Panc1 (cell line): Measurements from ENCODE around the gene CD38. TPM values are rescaled to one million over a fixed set of nuclear protein-coding genes. Genes with fewer than 3 reads are reported as not detected.

Experiments
- ATAC-seq: fragments of 200-7000 bp; cut with Tn5 transposase; 2 replicates; pipeline ENCODE4 v1.9.1; 2020; ENCODE audit warnings: mild to moderate bottlenecking, moderate library complexity
- BruUV-seq: library from RNA; stranded (reverse); fragments of 400-500 nt; replicated peaks from 2 replicates; lab custom pipeline; 2021; lab: Mats Ljungman, UMichigan
- CTCF ChIA-PET: fragments of 300-600 bp; sonication (Branson Sonifier 250); formaldehyde crosslinking; loops from one replicate; lab custom pipeline; 2022; ENCODE audit warnings: antibody characterized with exemption; lab: Charles Lee
- POLR2A ChIA-PET: fragments of 300-600 bp; sonication (Branson Sonifier 250); formaldehyde crosslinking; loops from one replicate; lab custom pipeline; 2022; ENCODE audit warnings: antibody characterized with exemption; lab: Charles Lee
- DNase-seq: peaks from one replicate; pipeline ENCODE4 v3.0.0-alpha.2; 2010; ENCODE audit warnings: low read depth, low spot score
- H3K27ac ChIP-seq: 2 replicates; pipeline ENCODE4 v1.5.1; 2011; ENCODE audit warnings: mild to moderate bottlenecking, low read length, inconsistent platforms
- H3K27me3 ChIP-seq: fragments of 200-500 bp; sonication (Bioruptor generic); 2 replicates; pipeline ENCODE4 v1.6.0; 2014; ENCODE audit warnings: low read length, inconsistent platforms; ENCODE audit not compliant: control insufficient read depth, insufficient read depth
- H3K36me3 ChIP-seq: fragments of 200-500 bp; sonication (Bioruptor generic); 2 replicates; pipeline ENCODE4 v1.5.1; 2014; ENCODE audit warnings: inconsistent platforms, mild to moderate bottlenecking, low read length, moderate library complexity; ENCODE audit not compliant: control insufficient read depth, insufficient read depth
- H3K4me1 ChIP-seq: 2 replicates; pipeline ENCODE4 v1.5.1; 2011; ENCODE audit warnings: inconsistent platforms, mild to moderate bottlenecking, low read length, moderate library complexity; ENCODE audit not compliant: control insufficient read depth, insufficient read depth
- H3K4me3 ChIP-seq, 2 experiments: 2 replicates each; pipeline ENCODE4 v1.5.1; 2011 to 2012; ENCODE audit warnings: low read depth in 2 of 2, low read length in 2 of 2, mild to moderate bottlenecking in 2 of 2, inconsistent platforms in 1 of 2, moderate library complexity in 1 of 2
- H3K9me3 ChIP-seq: fragments of 200-500 bp; sonication (Bioruptor generic); 2 replicates; pipeline ENCODE4 v1.5.1; 2014; ENCODE audit warnings: low read depth, mild to moderate bottlenecking, inconsistent platforms, low read length, moderate library complexity; ENCODE audit not compliant: control insufficient read depth, insufficient read depth
- POLR2AphosphoS5 ChIP-seq: IDR thresholded peaks from 2 replicates; pipeline ENCODE4 v1.6.1; 2012; ENCODE audit warnings: mild to moderate bottlenecking, low read depth, low read length, moderate library complexity
- SIN3A ChIP-seq: IDR thresholded peaks from 2 replicates; pipeline ENCODE4 v1.6.1; 2012; ENCODE audit warnings: low read depth, mild to moderate bottlenecking, low read length, moderate library complexity, borderline replicate concordance; ENCODE audit not compliant: insufficient read depth
- TCF7L2 ChIP-seq: IDR thresholded peaks from 2 replicates; pipeline ENCODE4 v1.6.1; 2011; ENCODE audit warnings: mild to moderate bottlenecking, low read depth, low read length, inconsistent platforms
- in situ Hi-C: cut with HindIII; loops from 2 replicates; pipeline ENCODE4 v1.10.0; 2016; ENCODE audit warnings: low sequenced_read_pairs, low pct_unique_long_range_greater_than_20kb
- intact Hi-C: fragments of 100-400 bp; cut with micrococcal nuclease; formaldehyde crosslinking; loops from one replicate; pipeline ENCODE4 v1.10.0; 2022; ENCODE audit not compliant: unreplicated experiment
- total RNA-seq: library from RNA; stranded (reverse); gene quantifications from one replicate; pipeline ENCODE4 v1.2.1, GENCODE V29; 2021; ENCODE audit not compliant: unreplicated experiment
- TF ChIP-seq, protein P1 (sequence below): fragments of 450-650 bp; IDR thresholded peaks from 2 replicates; pipeline ENCODE4 v1.5.1; 2017; ENCODE audit warnings: mild to moderate bottlenecking
- TF ChIP-seq, protein P2 (sequence below), 2 experiments: IDR thresholded peaks; 2 replicates each; pipeline ENCODE4 v1.6.1; 2011 to 2012; ENCODE audit warnings: low read depth in 2 of 2, control low read depth in 1 of 2, low read length in 1 of 2, mild to moderate bottlenecking in 1 of 2, moderate library complexity in 1 of 2; ENCODE audit not compliant: insufficient read depth in 1 of 2

The CD38 gene
- total RNA-seq, 1 experiment from 2014 or later: 0.15 TPM

GRCh38 chr4:15740764-15741404 lies 37.2 kb upstream of the CD38 start:
- DNase-seq: no peak
- TF ChIP-seq POLR2AphosphoS5: no peak
- TF ChIP-seq, protein P1, sequence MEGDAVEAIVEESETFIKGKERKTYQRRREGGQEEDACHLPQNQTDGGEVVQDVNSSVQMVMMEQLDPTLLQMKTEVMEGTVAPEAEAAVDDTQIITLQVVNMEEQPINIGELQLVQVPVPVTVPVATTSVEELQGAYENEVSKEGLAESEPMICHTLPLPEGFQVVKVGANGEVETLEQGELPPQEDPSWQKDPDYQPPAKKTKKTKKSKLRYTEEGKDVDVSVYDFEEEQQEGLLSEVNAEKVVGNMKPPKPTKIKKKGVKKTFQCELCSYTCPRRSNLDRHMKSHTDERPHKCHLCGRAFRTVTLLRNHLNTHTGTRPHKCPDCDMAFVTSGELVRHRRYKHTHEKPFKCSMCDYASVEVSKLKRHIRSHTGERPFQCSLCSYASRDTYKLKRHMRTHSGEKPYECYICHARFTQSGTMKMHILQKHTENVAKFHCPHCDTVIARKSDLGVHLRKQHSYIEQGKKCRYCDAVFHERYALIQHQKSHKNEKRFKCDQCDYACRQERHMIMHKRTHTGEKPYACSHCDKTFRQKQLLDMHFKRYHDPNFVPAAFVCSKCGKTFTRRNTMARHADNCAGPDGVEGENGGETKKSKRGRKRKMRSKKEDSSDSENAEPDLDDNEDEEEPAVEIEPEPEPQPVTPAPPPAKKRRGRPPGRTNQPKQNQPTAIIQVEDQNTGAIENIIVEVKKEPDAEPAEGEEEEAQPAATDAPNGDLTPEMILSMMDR: no peak
- TF ChIP-seq TCF7L2: no peak
- TF ChIP-seq, protein P2, sequence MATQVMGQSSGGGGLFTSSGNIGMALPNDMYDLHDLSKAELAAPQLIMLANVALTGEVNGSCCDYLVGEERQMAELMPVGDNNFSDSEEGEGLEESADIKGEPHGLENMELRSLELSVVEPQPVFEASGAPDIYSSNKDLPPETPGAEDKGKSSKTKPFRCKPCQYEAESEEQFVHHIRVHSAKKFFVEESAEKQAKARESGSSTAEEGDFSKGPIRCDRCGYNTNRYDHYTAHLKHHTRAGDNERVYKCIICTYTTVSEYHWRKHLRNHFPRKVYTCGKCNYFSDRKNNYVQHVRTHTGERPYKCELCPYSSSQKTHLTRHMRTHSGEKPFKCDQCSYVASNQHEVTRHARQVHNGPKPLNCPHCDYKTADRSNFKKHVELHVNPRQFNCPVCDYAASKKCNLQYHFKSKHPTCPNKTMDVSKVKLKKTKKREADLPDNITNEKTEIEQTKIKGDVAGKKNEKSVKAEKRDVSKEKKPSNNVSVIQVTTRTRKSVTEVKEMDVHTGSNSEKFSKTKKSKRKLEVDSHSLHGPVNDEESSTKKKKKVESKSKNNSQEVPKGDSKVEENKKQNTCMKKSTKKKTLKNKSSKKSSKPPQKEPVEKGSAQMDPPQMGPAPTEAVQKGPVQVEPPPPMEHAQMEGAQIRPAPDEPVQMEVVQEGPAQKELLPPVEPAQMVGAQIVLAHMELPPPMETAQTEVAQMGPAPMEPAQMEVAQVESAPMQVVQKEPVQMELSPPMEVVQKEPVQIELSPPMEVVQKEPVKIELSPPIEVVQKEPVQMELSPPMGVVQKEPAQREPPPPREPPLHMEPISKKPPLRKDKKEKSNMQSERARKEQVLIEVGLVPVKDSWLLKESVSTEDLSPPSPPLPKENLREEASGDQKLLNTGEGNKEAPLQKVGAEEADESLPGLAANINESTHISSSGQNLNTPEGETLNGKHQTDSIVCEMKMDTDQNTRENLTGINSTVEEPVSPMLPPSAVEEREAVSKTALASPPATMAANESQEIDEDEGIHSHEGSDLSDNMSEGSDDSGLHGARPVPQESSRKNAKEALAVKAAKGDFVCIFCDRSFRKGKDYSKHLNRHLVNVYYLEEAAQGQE (IDR thresholded peaks at IDR 0.05; ENCODE audit: insufficient read depth in 1 of 2, low read depth in 2 of 2, low read length in 1 of 2): no peak
- TF ChIP-seq SIN3A: no peak
- Histone ChIP-seq H3K27me3 (no peaks in the 10 kb centered on the region), H3K36me3 (no peaks in the 10 kb centered on the region), H3K4me1 (no peaks in the 10 kb centered on the region), H3K4me3 (no peak overlapping the region), H3K27ac (no peak overlapping the region), H3K9me3 (no peaks in the 10 kb centered on the region)
- intact Hi-C loops: no loop called here
- no TSS peak for BruUV-seq
- no peak for ATAC-seq
- in situ Hi-C loops: no loop called here
- CTCF ChIA-PET: no interaction called here
- POLR2A ChIA-PET: no interaction called here

DNA sequence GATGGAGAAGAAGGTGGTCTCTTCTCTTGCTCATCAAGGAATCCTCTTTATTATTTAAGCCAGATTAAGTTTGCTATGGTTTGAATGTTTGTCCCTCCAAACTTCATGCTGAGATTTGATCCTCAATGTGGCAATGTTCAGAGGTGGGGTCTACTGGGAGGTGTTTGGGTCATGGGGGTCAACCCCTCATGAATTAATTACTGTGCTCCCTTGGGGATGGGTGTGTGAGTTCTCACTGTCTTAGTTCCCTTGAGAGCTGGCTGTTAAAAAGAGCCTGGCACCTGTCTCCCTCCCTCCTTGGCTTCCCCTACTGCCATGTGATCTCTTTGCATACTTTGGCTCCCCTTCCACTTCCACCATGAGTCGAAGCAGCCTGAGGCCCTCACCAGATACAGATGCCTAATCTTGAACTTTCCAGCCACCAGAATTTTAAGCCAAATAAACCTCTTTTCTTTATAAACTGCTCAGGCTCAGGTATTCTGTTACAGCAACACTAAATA lies 36.0 kb upstream of the CD38 start:
- TF ChIP-seq SIN3A: no peak
- no peak for TF ChIP-seq POLR2AphosphoS5
- TF ChIP-seq, protein P2 (IDR thresholded peaks at IDR 0.05; ENCODE audit: insufficient read depth in 1 of 2, low read depth in 2 of 2, low read length in 1 of 2): no peak
- TF ChIP-seq, protein P1: no peak
- TF ChIP-seq TCF7L2: no peak
- POLR2A ChIA-PET: no interaction called here
- in situ Hi-C loops: no loop called here

More for the DNA sequence above, 36.0 kb upstream of the CD38 start:
- H3K36me3 ChIP-seq: no peaks in the 10 kb centered on the region
- CTCF ChIA-PET: no interaction called here
- intact Hi-C loops: no loop called here
- no peak for DNase-seq
- no peaks in the 10 kb centered on the region for H3K4me1 ChIP-seq
- no peaks in the 10 kb centered on the region for H3K27me3 ChIP-seq
- ATAC-seq: no peak
- no TSS peak for BruUV-seq
- no peak overlapping the region for H3K4me3 ChIP-seq
- no peaks in the 10 kb centered on the region for H3K9me3 ChIP-seq
- H3K27ac ChIP-seq: no peak overlapping the region
